HepG2 (cell line): ENCODE measurements around the gene FBXW5. TPM values are rescaled to one million over a fixed set of nuclear protein-coding genes. Genes with fewer than 3 reads are reported as not detected.

ENCODE experiments used
- ATF4 ChIP-seq, 2 experiments: fragments of 450-650 bp in 1 of 2; sonication (generic) in 1 of 2; formaldehyde crosslinking; IDR thresholded peaks; 2 replicates each; pipeline versions ENCODE4 v1.5.0 to v1.8.0; 2020 to 2022; ENCODE audit warnings: mild to moderate bottlenecking in 1 of 2, missing genetic modification reagents in 1 of 2
- BRD4 ChIP-seq: sonication (generic); formaldehyde crosslinking; IDR thresholded peaks from 2 replicates; pipeline ENCODE4 v1.4.0; 2020; ENCODE audit warnings: missing genetic modification reagents
- DDIT3 ChIP-seq: sonication (generic); formaldehyde crosslinking; IDR thresholded peaks from 2 replicates; pipeline ENCODE4 v1.4.0; 2020; ENCODE audit warnings: mild to moderate bottlenecking, missing genetic modification reagents
- HDAC6 ChIP-seq: fragments of 200-600 bp; sonication (generic); IDR thresholded peaks from 2 replicates; pipeline ENCODE4 v1.7.0; 2017; ENCODE audit warnings: mild to moderate bottlenecking, antibody characterized with exemption, low read length, low read depth
- KDM5B ChIP-seq: sonication (generic); formaldehyde crosslinking; IDR thresholded peaks from 2 replicates; pipeline ENCODE4 v1.4.0; 2020; ENCODE audit warnings: missing genetic modification reagents, mild to moderate bottlenecking, borderline replicate concordance
- NONO ChIP-seq, 2 experiments: fragments of 450-650 bp in 1 of 2; sonication (generic) in 1 of 2; formaldehyde crosslinking in 1 of 2; IDR thresholded peaks in 1 of 2; conservative IDR thresholded peaks in 1 of 2; 2 replicates each; pipeline versions ENCODE4 v1.6.1 to v1.8.0; 2017 to 2022; ENCODE audit warnings: mild to moderate bottlenecking in 1 of 2, missing genetic modification reagents in 1 of 2, moderate library complexity in 1 of 2
- POLR2G ChIP-seq: fragments of 200-400 bp; formaldehyde crosslinking; IDR thresholded peaks from 2 replicates; pipeline ENCODE4 v1.6.1; 2018; ENCODE audit warnings: mild to moderate bottlenecking, low read depth, low read length, moderate library complexity
- RAD21 ChIP-seq: fragments of 450-650 bp; formaldehyde crosslinking; IDR thresholded peaks from 2 replicates; pipeline ENCODE4 v1.5.0; 2020; ENCODE audit warnings: mild to moderate bottlenecking
- RARA ChIP-seq: IDR thresholded peaks from 2 replicates; pipeline ENCODE4 v1.6.1; 2016; ENCODE audit warnings: missing genetic modification reagents, missing compliant biosample characterization
- SIN3A ChIP-seq: IDR thresholded peaks from 2 replicates; pipeline ENCODE4 v1.6.1; 2011; ENCODE audit warnings: low read depth, mild to moderate bottlenecking, control low read depth, low read length, borderline replicate concordance
- SMAD9 ChIP-seq: sonication (generic); formaldehyde crosslinking; IDR thresholded peaks from 2 replicates; pipeline ENCODE4 v1.5.1; 2020; ENCODE audit warnings: mild to moderate bottlenecking, missing genetic modification reagents
- SNAPC5 ChIP-seq: sonication (generic); formaldehyde crosslinking; IDR thresholded peaks from 2 replicates; pipeline ENCODE4 v1.8.1; 2023; ENCODE audit warnings: mild to moderate bottlenecking, missing genetic modification reagents, borderline replicate concordance
- U2AF1 ChIP-seq: fragments of 200-400 bp; formaldehyde crosslinking; optimal IDR thresholded peaks from 2 replicates; pipeline ENCODE3; 2017; ENCODE audit warnings: mild to moderate bottlenecking, low read depth, low read length
- ZBTB43 ChIP-seq: sonication (generic); formaldehyde crosslinking; conservative IDR thresholded peaks from 2 replicates; pipeline ENCODE4 v1.4.0; 2020; ENCODE audit warnings: missing genetic modification reagents
- ZFP91 ChIP-seq: sonication (generic); formaldehyde crosslinking; IDR thresholded peaks from 2 replicates; pipeline ENCODE4 v1.9.0; 2022; ENCODE audit warnings: missing genetic modification reagents, mild to moderate bottlenecking, borderline replicate concordance
- ZNF232 ChIP-seq: sonication (generic); formaldehyde crosslinking; IDR thresholded peaks from 2 replicates; pipeline ENCODE4 v1.4.0; 2020; ENCODE audit warnings: missing genetic modification reagents, borderline replicate concordance
- ZNF275 ChIP-seq: sonication (generic); formaldehyde crosslinking; IDR thresholded peaks from 2 replicates; pipeline ENCODE4 v1.8.0; 2022; ENCODE audit warnings: missing genetic modification reagents, mild to moderate bottlenecking, inconsistent platforms, borderline replicate concordance
- ZNF557 ChIP-seq: sonication (generic); formaldehyde crosslinking; IDR thresholded peaks from 2 replicates; pipeline ENCODE4 v1.4.0; 2020; ENCODE audit warnings: missing genetic modification reagents
- ZNF678 ChIP-seq: sonication (generic); formaldehyde crosslinking; IDR thresholded peaks from 2 replicates; pipeline ENCODE4 v1.4.0; 2020; ENCODE audit warnings: mild to moderate bottlenecking, missing genetic modification reagents
- ZNF773 ChIP-seq: sonication (generic); formaldehyde crosslinking; IDR thresholded peaks from 2 replicates; pipeline ENCODE4 v1.4.0; 2020; ENCODE audit warnings: missing genetic modification reagents, borderline replicate concordance
- polyA plus RNA-seq, 8 experiments: library from polyadenylated mRNA; depleted of rRNA in 3 of 8; stranded (reverse) in 7 of 8; unstranded in 1 of 8; fragments of >200 nt; fragmentation: Illumina TruSeq in 4 of 8; extraction: Trizol in 4 of 8; gene quantifications; 2 replicates each; pipeline versions ENCODE4 v1.2.1 to v1.2.3, GENCODE V29; 2011 to 2016; ENCODE audit warnings: low read depth in 4 of 8, missing spikeins in 1 of 8, mixed read lengths in 1 of 8; ENCODE audit not compliant: insufficient read depth in 1 of 8
- total RNA-seq, 5 experiments: library from RNA; depleted of rRNA; stranded (reverse); fragments of >200 nt; fragmentation: Illumina TruSeq; extraction: Trizol; gene quantifications; 2 replicates each; pipeline ENCODE4 v1.2.3, GENCODE V29; 2016; ENCODE audit warnings: low read depth in 1 of 5

Gene FBXW5
- total and polyA plus RNA-seq, 2 of the 13 experiments (the other 11 are each of a cell fraction or from before 2014, with no cell fraction given), result 52.0 to 60.4 TPM

DNA sequence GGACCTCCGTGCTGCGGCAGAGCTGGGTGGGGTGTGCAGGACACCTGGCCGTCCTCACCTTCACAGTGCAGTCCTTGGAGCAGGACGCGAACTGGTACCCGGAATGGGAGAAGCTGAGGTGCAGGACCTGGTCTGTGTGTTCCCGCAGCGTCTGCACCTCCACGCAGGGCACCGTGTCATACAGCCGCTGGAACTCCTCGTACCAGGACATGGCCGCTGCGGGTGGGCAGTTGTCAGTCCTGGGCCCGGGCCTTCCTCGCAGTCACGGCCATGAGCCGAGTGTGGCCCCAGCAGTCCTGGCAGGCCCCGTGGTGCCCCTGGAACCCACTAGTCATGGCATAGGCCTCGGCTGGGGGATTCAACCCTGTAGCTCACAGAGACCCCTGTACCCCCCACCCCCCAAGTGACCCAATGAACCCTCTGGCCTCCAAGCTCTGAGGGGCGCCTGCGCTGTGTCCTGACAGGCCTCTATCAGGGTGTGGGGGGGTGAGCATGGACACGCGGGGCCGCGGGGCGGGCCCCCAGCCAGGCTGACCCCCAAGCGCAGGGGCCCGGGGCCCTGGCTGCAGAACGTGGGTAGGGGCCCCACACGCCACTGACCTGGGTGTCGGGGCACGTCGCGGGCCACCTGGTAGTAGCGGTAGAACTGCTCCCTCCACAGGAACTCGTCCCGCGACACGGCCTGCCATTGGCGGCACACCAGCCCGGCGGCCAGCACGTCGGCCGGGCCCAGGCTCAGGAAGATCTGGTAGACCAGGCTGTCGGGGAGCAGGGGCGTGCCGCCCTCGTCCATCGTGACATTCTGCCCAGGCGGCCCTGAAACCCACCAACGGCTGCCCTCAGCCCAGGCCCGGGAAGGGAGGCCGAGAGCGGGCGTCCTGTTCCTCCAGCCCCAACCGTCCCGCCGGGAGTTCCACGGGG lies 987 bp downstream of the FBXW5 start (continued):
- TF ChIP-seq NONO (IDR thresholded peaks at IDR 0.05) (no peak), NONO (CRISPR knock-in tag; conservative IDR thresholded peaks at IDR 0.05) (0 out of 2 replicates have a peak, but pooled peaks have one; percentile 23), ZNF275 (CRISPR knock-in tag) (0 out of 2 replicates have a peak, but pooled peaks have one; percentile 35), ZFP91 (CRISPR knock-in tag) (peak; percentile 42; the same call in 1 of the 2 replicates), SNAPC5 (no peak), POLR2G (peak; percentile 0), ZNF232 (peak; percentile 57; the same call in 1 of the 2 replicates), SIN3A (no peak), DDIT3 (CRISPR knock-in tag) (no peak), RAD21 (CRISPR knock-in tag) (peak; percentile 2; the same call in 1 of the 2 replicates), ZNF773 (0 out of 2 replicates have a peak, but pooled peaks have one; percentile 35), ZNF678 (CRISPR knock-in tag) (0 out of 2 replicates have a peak, but pooled peaks have one; percentile 24), U2AF1 (no peak), RARA (CRISPR knock-in tag) (0 out of 2 replicates have a peak, but pooled peaks have one; percentile 9), HDAC6 (no peak), SMAD9 (CRISPR knock-in tag) (0 out of 2 replicates have a peak, but pooled peaks have one; percentile 10), ATF4 (CRISPR knock-in tag; IDR thresholded peaks at IDR 0.05) (no peak), KDM5B (CRISPR knock-in tag) (no peak), ZNF557 (CRISPR knock-in tag) (0 out of 2 replicates have a peak, but pooled peaks have one; percentile 54), BRD4 (CRISPR knock-in tag) (0 out of 2 replicates have a peak, but pooled peaks have one; percentile 12), ZBTB43 (CRISPR knock-in tag) (no peak)
